GM12874 (cell line): ENCODE results near the gene ARHGEF17.

Experiments used
- CTCF ChIP-seq: IDR thresholded peaks from 2 replicates; pipeline ENCODE4 v1.5.1; 2011; ENCODE audit warnings: low read depth, mild to moderate bottlenecking, control low read depth, low read length, moderate library complexity; ENCODE audit not compliant: insufficient read depth

ARHGEF17 gene

GRCh38 chr11:73291781-73292524 lies 16.1 kb upstream of the ARHGEF17 start:
- no peak for TF ChIP-seq CTCF

DNA sequence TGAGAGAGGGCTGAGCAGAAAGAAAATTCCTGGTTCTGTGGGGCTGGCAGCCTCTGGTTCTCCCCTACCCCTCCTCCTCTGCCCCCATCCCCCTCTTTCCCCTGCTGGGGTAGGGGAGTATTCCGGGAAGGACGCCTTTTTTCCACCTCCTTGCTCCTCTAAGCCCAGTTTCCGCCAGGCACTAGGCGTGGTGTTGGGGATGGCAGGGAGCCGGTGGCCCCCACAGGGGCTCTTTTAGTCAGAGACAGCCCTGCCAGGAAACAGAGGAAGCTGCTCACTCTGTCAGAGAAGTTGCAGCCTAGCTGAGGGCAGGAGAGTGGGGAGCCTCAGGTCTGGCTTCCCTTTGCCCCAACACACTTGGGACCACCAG lies 15.6 kb upstream of the ARHGEF17 start:
- no peak for TF ChIP-seq CTCF

- TF ChIP-seq CTCF: no peak
Measured at GRCh38 chr11:73293356-73293936, 14.6 kb upstream of the ARHGEF17 start.

DNA sequence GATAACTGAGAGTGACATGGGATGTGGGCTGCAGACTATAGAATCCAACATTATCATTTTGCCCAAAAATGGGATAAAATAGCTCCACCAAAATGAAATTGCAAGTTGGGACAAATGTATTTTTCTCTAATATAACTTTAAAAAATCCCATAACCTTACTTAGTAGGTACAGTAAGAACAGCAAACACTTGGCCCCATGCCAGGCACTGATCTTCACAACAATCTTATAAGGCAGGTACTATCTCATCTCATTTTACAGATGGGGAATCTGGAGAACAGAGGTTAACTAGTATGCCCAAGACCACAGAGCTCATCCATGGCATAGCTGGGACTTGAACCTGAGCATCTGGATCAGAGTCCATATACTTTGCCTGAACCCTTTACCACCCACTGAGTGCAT lies 13.5 kb upstream of the ARHGEF17 start:
- TF ChIP-seq CTCF: no peak

GRCh38 chr11:73295241-73295995 lies 12.7 kb upstream of the ARHGEF17 start:
- peak; percentile 98 for TF ChIP-seq CTCF

GRCh38 chr11:73295996-73296318 lies 12.1 kb upstream of the ARHGEF17 start:
- TF ChIP-seq CTCF: no peak

DNA sequence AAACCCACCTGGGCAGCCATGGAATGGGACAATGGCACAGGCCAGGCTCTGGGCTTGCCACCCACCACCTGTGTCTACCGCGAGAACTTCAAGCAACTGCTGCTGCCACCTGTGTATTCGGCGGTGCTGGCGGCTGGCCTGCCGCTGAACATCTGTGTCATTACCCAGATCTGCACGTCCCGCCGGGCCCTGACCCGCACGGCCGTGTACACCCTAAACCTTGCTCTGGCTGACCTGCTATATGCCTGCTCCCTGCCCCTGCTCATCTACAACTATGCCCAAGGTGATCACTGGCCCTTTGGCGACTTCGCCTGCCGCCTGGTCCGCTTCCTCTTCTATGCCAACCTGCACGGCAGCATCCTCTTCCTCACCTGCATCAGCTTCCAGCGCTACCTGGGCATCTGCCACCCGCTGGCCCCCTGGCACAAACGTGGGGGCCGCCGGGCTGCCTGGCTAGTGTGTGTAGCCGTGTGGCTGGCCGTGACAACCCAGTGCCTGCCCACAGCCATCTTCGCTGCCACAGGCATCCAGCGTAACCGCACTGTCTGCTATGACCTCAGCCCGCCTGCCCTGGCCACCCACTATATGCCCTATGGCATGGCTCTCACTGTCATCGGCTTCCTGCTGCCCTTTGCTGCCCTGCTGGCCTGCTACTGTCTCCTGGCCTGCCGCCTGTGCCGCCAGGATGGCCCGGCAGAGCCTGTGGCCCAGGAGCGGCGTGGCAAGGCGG lies 11.4 kb upstream of the ARHGEF17 start:
- TF ChIP-seq CTCF: no peak
